NCI-H510A treated with DMSO at 0.1 percent for 48 hours (cell line): ENCODE measurements around the gene SLC35B3.
A peak's percentile ranks its signal among the peaks of the same experiment; 100 is the strongest.
"Not testable (repeated sequence)": the region's sequence is repeated elsewhere in the genome, so short reads cannot be mapped to it uniquely, and the experiment has no call there.

Experiments
- DNase-seq: peaks from one replicate; lab custom pipeline; 2025; lab: John Stamatoyannopoulos, UW

The SLC35B3 gene

DNA sequence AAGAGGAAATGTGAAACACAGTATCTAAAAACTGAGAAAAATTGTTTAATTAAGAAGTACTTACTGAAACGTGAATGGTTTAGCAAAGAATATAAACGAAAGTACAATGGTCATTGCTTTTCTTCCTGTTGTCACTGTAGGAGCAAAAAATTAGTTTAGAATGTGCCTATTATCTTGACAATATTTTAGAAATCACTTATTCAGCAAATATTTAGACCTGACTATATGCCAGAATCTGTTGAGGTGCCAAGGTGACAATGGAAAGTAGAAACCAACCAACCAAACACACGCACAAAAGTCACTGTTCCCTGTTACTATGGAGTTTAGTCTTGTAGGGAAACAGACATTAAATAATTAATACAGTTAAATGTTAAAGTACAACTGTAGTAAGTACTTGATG, 20.5 kb downstream of the SLC35B3 start:
- no peak for DNase-seq

DNA sequence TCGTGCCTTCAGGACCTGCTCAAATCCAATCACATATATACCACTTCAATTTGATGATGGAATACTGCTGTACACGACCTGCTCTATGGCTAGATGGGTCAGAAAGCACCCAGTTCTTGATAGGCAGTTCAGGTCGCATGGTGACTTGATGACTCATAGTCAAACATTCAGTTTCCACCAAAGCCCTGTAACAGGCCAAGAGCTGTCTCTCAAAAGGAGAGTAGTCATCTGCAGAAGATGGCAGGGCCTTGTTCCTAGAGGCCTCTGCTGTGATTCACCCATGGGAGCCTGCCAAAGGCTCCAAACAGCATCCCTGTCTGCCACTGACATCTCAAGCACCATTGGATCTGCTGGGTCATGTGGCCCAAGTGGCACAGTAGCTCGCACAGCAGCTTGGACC, 29.4 kb downstream of the SLC35B3 start:
- DNase-seq = not testable (repeated sequence)

DNA sequence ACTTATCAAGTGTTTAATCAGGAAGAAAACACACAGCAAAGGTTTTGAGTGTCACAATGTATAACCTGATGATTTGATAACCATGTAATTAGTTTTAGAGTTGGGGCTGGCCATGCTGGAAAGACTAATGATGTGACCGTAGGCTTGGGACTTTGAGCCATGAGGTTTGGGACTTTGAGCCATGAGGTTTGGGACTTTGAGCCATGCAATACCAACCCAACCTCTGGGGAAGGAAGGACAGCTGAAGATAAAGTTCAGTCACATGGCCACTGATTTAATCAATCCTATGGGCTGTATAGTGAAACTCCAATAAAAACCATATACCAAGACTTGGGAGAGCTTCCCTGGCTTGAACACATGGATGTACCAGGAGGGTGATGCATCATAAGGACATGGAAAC, 32.8 kb downstream of the SLC35B3 start:
- no peak for DNase-seq

DNA sequence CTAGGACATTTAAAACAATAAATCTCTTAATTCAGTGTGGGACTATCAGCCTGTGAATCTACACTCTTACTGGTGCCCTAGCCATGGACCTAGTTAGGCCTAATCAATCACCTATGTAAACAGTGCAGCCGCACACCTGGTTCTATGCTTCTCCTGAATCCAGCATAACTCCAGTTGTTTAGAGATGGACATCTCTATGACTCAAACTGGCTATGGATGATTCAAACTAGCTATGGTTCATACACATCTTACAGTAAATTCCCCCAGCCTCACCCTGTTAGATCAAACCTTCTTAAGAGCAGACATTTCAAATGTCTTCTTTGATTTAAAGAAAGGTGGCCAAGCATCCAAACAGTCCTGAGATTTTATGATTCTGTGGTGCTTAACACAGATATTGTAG, 34.7 kb downstream of the SLC35B3 start:
- DNase-seq = peak; percentile 15

DNA sequence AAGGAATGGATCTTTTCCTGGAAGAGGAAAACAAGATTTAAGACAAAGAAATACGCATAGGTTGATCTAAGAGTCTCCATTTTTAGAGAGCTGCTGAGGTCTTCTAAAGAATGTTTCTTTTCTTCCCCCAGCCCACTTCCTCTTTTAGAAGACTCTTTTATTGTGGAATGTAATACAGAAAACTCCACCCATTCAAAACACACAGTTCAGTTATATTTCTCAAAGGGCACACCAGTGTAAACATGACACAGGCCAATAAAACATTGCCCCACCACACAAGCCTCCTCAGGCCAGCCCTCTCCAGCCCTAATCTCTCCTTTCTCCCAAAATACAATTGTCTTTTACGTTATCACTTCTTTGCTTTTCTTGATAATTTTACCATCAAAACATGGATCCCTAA, 42.8 kb downstream of the SLC35B3 start:
- no peak for DNase-seq

DNA sequence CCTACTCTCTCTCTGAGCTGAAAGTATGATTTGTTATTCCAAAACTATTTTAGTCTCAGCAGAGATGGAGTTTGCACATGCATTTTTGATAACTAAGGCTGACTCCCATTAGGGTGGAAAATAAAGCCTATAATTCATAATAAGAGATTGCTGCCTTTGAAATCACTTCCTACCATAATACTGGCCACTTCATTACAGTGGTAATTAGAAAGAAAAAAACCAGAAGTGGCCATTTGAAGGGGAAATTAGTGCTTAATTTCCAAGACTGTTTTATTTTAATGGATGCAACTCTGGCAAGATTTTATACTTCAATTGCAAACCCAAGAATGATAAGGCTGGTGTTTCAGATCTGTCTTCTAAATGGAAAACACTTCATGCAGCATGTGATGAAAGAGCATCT, 43.4 kb downstream of the SLC35B3 start:
- DNase-seq = no peak

DNA sequence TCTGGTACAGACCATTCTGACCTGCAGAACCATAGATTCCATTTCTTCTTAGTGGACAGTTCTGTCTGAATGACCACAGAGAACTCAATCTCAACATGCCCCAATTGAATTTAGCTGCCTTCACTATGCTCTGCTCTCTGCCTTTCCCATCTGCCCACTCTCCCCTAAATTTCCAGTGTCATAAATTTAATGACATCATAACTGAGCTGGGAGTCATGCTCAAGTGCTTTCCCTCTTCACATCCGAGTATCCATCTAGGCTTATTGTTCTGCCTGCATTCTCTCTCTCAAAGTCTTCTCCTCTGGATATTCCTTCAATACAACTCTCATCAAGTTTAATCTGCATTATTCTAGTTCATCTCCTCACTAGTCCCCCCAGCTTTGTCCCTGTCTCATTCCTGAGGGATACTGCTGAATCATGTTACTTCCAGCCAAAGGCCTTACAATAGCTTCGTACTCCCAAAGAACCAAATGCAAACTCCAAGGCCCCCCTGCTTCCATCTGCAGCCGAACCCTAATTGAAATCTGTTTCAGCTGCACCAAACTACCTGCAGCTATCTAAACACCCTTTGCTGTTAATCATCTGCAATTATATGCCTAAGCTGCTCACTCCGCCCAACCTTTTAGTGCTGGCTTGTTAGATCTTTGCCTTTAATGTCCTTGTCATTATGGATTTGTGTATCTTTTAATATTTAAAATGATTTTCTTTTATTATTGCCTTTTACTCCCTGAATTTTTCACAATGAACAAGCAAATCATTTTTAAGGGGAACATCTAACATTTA, 46.1 kb downstream of the SLC35B3 start:
- no peak for DNase-seq

DNA sequence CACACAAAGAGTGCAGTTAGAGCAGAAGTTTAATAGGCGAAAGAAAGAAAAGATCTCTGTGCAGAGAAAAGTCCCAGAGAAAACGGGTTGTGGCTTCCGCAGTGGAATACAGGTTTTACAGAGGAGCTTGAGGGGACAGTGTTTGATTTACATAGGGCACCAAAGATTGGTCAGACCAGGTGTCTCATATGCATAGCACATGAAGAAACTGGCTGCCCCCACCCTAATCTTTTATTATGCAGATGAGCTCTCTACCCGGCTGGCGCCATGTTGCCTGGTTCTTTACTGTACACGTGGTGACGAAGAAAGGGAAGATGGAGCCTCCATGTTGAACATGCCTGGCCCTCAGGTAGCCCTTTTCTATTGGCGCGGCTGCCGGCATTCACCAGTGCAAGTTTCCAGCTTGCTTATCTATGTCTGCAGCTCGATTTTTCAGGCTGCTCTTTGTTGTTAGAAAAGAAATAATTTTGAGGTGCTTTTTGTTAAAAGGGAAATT, 47.4 kb downstream of the SLC35B3 start:
- DNase-seq = no peak

DNA sequence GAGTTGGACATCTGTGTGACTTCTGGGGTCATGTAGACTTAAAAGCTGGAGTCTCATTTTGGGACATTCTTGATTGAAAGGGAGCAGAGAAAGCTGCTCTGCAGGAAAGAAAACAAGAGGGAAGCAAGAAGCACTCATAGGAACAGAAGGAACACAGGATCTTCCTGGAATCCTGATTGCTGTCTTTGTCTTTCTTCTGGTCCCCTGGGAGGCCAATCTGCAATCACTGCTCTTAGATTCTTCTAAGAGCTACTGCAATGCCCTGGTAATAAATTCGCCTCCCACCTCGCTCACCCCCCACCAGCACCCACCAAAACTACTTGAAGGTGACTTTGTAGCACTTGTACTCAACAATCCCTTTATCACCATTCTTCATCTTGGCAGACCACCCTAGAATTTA, 51.8 kb downstream of the SLC35B3 start:
- DNase-seq = no peak

DNA sequence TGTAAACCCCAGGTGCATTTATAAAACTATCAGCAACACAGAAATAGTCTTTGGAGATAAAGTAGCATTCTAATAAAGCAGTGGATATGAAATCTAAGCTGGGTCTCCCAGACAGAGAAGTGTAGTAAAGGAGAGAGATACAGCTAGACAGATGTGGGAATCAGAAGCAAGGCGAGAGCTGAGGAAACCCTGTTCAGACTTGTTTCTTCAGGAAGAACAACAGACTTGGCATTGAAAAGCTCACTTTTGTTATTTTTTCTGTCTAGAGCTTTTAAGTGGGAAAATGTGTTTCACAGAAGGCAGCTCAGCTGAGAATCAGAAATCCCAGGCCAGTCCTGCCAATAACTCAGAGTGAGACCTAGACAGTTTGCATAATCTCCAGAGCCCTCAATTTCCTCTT, 52.9 kb downstream of the SLC35B3 start:
- DNase-seq = no peak

DNA sequence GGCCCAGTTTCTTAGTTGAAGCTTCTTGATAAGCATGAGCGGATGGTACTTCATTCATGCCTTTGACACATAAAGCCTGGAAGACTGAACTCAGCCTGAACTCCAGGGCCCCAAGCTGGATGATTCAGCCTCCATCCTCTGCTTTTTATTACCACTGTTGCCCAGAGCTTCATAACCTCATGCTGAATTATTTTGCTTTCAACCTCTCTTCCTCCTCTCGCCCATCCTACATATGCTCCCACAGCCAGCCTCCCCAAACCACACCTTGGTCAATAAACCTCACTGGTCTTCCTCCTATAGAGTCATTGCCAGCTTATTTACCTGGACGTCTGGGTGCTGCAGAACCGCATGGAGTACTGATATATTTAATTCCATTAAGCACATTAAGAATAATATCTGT, 59.4 kb downstream of the SLC35B3 start:
- DNase-seq = no peak
